Right hindlimb (tissue), 1 donor: ENCODE data around the gene MRAP2.
"Not testable (repeated sequence)": the region's sequence is repeated elsewhere in the genome, so short reads cannot be mapped to it uniquely, and the experiment has no call there.

Experiments
- DNase-seq: peaks from one replicate; pipeline ENCODE4 v3.0.0-alpha.2; 2018

The MRAP2 gene

DNA sequence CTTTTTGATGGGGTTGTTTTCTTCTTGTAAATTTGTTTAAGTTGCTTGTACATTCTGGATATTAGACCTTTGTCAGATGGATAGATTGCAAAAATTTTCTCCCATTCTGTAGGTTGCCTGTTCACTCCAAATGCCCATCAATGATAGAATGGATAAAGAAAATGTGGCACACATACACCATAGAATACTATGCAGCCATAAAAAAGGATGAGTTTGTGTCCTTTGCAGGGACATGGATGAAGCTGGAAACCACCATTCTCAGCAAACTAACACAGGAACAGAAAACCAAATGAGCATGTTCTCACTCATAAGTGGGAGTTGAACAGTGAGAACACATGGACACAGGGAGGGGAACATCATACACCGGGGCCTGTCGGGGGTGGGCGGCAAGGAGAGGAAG lies 1.6 kb upstream of the MRAP2 start:
- not testable (repeated sequence) for DNase-seq

GRCh38 chr6:84035484-84035883 lies 1.9 kb downstream of the MRAP2 start:
- no peak for DNase-seq

DNA sequence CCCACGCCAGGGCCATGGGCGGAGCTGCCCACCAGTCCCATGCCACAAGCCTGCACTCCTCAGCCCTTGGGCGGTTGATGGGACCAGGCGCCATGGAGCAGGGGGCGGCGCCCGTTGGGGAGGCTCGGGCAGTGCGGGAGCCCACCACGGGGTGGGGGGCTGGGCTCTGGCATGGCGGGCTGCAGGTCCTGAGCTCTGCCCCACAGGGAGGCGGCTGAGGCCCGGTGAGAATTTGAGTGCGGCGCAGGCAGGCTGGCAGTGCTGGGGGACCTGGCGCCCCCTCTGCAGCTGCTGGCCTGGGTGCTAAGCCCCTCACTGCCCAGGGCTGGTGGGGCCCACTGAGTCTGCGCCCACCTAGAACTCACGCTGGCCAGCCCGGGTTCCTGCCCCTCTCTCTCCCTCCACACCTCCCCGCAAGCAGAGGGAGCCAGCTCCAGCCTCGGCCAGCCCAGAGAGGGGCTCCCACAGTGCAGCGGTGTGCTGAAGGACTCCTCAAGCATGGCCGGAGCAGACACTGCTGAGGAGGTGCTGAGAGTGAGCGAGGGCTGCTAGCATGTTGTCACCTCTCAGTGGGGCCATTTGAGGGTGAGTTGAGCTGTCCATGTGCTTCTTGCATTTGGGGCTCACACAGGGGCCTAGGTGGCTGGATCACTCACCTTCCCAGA lies 4.0 kb downstream of the MRAP2 start:
- DNase-seq: no peak

- no peak for DNase-seq
Observed at GRCh38 chr6:84042603-84043002, 9.0 kb downstream of the MRAP2 start.

GRCh38 chr6:84043555-84043954 lies 10.0 kb downstream of the MRAP2 start:
- DNase-seq: no peak

- no peak for DNase-seq
Observed at GRCh38 chr6:84046755-84047154, 13.2 kb downstream of the MRAP2 start.

GRCh38 chr6:84048588-84048987 lies 15.0 kb downstream of the MRAP2 start:
- DNase-seq: no peak

DNA sequence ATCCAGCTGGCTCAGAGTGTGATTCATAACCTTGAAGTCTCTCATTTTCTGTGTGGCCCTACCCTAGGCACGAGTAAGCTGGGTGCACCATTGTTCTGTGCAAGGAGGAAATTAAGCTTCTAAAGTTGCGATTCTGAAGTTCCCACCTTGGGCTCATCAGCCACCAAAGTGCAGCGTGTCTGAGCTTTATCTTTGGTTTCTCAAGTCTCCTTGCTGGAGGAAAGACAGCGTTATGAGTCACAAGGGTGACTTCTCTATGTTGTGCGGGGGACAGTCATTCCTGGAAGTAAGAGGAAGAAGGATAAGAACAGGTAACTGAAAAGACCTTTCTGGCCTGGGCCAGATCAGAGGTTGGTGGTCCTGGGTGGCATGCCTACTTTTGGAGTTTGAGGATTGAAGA lies 16.8 kb downstream of the MRAP2 start:
- DNase-seq: no peak

DNA sequence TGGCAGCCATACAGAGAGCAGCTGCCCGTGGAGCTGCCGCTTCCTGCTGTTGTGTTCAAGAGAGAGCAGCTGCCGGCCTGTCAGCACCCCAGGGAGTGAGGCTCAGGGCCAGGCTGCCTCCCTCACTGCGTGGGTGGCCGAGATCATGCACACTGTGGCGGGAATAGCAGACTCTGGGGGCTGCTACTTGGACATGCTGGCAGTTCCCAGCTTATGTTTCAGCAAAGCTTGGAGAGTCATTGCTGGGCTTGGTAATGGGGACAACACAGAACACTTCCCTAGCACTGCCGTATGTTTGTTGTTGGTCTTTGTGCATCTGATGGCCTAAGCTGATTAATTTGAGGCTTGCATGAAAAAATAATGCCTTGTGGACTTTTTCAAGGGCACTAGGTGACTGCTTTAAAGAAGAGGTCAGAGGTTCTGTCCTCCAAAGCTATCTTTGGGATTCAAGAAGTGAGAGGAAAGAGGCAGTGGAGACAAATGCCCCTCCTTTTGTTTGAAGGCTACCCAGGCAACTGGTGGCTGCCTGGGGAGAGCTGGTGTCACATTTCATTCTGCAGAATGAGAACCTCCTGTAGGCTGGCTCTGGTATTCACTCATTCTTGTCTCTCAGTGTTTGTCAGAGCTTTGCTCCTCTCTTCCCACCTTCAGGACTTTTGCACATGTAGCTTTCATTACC lies 18.8 kb downstream of the MRAP2 start:
- peak; percentile 91 for DNase-seq

GRCh38 chr6:84052883-84053241 lies 19.3 kb downstream of the MRAP2 start:
- no peak for DNase-seq

DNA sequence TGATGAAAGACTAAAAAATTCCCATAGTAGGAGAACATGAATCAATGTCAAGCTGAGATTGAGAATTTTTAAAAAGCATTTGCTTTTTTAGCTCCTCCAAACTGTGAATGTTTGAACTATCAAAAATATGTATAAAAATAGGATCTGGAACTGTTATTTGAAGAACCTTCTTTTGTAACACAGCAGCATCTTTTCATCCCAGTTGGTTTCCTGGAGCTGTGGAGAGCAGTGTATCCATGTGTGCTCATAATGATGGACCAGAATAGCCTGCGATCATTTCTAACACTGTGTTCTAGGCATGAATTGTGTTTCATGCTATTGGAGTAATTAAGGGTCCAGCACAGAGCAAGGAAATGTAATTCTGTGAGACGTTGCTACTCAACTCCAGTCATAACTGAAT lies 22.1 kb downstream of the MRAP2 start:
- DNase-seq: no peak

DNA sequence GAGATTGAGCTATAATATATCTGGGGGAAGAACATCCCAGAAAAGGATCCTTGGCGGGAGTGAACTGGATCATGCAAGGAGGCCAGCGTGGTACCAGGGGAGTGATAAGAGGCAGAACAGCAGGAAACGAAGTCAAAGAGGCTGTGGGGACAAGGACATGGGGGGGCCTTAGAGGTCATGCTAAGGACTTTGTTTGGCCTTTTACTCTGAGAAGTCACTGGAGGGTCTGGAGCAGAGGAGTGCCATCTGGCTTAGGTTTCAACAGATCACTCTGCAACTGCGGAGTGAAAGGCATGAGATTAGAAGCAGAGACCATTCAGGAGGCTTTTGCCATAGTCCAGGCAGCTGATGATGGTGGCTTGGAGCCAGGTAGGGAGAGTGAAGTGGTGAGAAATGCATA lies 24.3 kb downstream of the MRAP2 start:
- DNase-seq: no peak

- no peak for DNase-seq
Observed at GRCh38 chr6:84059082-84059481, 25.5 kb downstream of the MRAP2 start.

- no peak for DNase-seq
Observed at GRCh38 chr6:84061174-84061573, 27.6 kb downstream of the MRAP2 start.

DNA sequence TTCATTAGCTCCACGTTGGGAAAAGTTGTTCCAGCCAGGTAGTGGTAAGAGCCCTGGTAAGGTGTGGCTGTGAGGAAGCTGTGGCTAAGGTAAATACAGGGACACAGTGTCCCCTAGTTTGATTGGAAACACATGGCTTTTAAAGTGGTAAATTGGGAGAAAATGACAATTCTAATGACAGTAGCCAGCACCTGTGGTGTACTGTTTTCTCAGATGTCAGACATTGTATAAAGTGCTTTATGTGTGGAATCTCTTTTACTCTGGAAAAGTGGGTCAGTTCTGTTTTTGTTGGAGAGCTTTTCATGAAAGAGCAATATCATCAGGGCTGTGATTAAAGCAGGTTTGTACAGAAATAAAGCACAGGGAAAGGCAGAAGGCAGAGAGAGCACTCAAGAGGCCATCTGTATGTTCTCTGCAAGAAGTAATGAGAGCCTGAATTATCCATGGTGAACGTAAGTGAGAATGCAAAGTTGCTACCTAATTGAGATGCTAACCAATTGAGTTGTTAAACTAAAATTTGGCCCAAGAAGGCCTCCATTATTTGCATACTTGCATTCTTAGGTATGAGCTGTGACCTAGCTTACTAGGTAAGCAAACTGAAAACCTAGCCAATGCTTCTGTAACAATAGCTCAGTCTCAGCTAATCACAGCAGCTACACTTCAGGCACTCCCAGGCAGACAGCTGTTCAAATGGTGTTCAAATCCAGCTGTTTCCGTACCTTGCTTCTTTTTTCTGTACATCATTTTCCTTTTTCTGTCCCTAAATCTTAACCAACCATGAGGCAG lies 28.2 kb downstream of the MRAP2 start:
- DNase-seq: no peak

- no peak for DNase-seq
Observed at GRCh38 chr6:84062519-84063154, 29.1 kb downstream of the MRAP2 start.

DNA sequence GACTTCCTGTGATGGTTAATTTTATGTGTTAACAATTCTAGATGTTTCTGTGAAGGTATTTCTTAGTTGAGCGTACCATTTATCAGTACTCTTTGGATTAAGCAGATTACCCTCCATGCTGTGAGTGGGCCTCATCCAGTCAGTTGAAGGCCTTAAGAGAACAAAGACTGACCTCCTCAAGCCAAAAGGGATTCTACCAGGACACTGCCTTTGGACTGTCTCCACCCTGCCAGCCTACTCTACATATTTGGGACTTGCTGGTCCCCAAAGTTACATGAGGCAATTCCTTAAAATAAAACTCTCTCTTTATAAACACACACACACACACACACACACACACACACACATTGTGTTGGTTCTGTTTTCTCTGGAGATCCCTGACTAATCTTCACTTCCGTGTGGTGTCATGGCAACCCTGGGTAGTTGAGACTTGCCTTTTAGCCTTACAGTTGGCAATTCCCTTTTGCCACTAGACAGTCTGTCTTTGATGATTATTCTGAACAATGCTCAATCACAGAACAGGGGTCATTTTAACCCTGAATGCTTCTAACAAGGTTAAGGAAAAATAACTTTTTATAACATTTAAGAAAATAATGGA lies 32.2 kb downstream of the MRAP2 start:
- DNase-seq: no peak

- no peak for DNase-seq
Observed at GRCh38 chr6:84066536-84066935, 33.0 kb downstream of the MRAP2 start.

GRCh38 chr6:84068873-84069272 lies 35.3 kb downstream of the MRAP2 start:
- DNase-seq: not testable (repeated sequence)

GRCh38 chr6:84072442-84072997 lies 38.9 kb downstream of the MRAP2 start:
- no peak for DNase-seq

- no peak for DNase-seq
Observed at GRCh38 chr6:84074988-84075781, 41.6 kb downstream of the MRAP2 start.

GRCh38 chr6:84077645-84078044 lies 44.1 kb downstream of the MRAP2 start:
- no peak for DNase-seq
